Mesenchymal stem cell (in vitro differentiated cells and primary cell): ENCODE measurements around the gene RRBP1.

Experiments used
- DNase-seq: peaks from one replicate; pipeline ENCODE4 v3.0.0-alpha.2; 2013
- H2AFZ ChIP-seq: one replicate; pipeline ENCODE4 v1.6.1; 2013; ENCODE audit warnings: low read depth, mild to moderate bottlenecking, control low read depth, inconsistent platforms, low read length, moderate library complexity
- H2AK5ac ChIP-seq: 2 replicates; pipeline ENCODE4 v1.6.1; 2013; ENCODE audit warnings: low read length, moderate library complexity, mild to moderate bottlenecking, inconsistent platforms; ENCODE audit not compliant: severe bottlenecking
- H2BK120ac ChIP-seq: one replicate; pipeline ENCODE4 v1.6.1; 2013; ENCODE audit warnings: low read depth, mild to moderate bottlenecking, inconsistent platforms, low read length, moderate library complexity
- H2BK12ac ChIP-seq, 2 experiments: one replicate each; pipeline ENCODE4 v1.6.1; 2013; ENCODE audit warnings: inconsistent platforms in 2 of 2, low read length in 2 of 2, mild to moderate bottlenecking in 2 of 2, moderate library complexity in 2 of 2, control low read depth in 1 of 2
- H2BK15ac ChIP-seq: one replicate; pipeline ENCODE4 v1.6.1; 2013; ENCODE audit warnings: mild to moderate bottlenecking, low read depth, inconsistent platforms; ENCODE audit not compliant: poor library complexity, severe bottlenecking
- H2BK5ac ChIP-seq: 2 replicates; pipeline ENCODE4 v1.6.1; 2013; ENCODE audit warnings: low read depth, mild to moderate bottlenecking, low read length, control low read depth, inconsistent platforms; ENCODE audit not compliant: poor library complexity, severe bottlenecking
- H3K14ac ChIP-seq, 2 experiments: one replicate each; pipeline ENCODE4 v1.6.1; 2013; ENCODE audit warnings: inconsistent platforms in 2 of 2, low read length in 2 of 2, control low read depth in 1 of 2, mild to moderate bottlenecking in 1 of 2, moderate library complexity in 1 of 2
- H3K18ac ChIP-seq, 2 experiments: one replicate each; pipeline ENCODE4 v1.6.1; 2013; ENCODE audit warnings: inconsistent platforms in 2 of 2, low read length in 2 of 2, control low read depth in 1 of 2, low read depth in 1 of 2, mild to moderate bottlenecking in 1 of 2
- H3K23ac ChIP-seq, 2 experiments: one replicate each; pipeline ENCODE4 v1.6.1; 2013; ENCODE audit warnings: inconsistent platforms in 2 of 2, low read length in 2 of 2, mild to moderate bottlenecking in 2 of 2, moderate library complexity in 2 of 2, control low read depth in 1 of 2
- H3K27ac ChIP-seq: 2 replicates; pipeline ENCODE4 v1.5.1; 2013; ENCODE audit warnings: mild to moderate bottlenecking, moderate library complexity, low read length, control low read depth, inconsistent platforms; ENCODE audit not compliant: poor library complexity, severe bottlenecking
- H3K27me3 ChIP-seq, 2 experiments: 2 replicates each; pipeline versions ENCODE4 v1.6.1 to v1.7.0; 2013; ENCODE audit warnings: low read length in 2 of 2, mild to moderate bottlenecking in 2 of 2, moderate library complexity in 2 of 2, control low read depth in 1 of 2, inconsistent platforms in 1 of 2; ENCODE audit not compliant: control insufficient read depth in 1 of 2, insufficient read depth in 1 of 2
- H3K36me3 ChIP-seq, 2 experiments: 2 replicates each; pipeline versions ENCODE4 v1.6.1 to v1.7.0; 2013; ENCODE audit warnings: low read length in 2 of 2, control low read depth in 1 of 2, inconsistent platforms in 1 of 2, low read depth in 1 of 2, mild to moderate bottlenecking in 1 of 2; ENCODE audit not compliant: insufficient read depth in 2 of 2, control insufficient read depth in 1 of 2
- H3K4ac ChIP-seq, 2 experiments: one replicate each; pipeline ENCODE4 v1.6.1; 2013; ENCODE audit warnings: inconsistent platforms in 2 of 2, low read length in 2 of 2, mild to moderate bottlenecking in 2 of 2, moderate library complexity in 2 of 2, control low read depth in 1 of 2, low read depth in 1 of 2
- H3K4me1 ChIP-seq: 2 replicates; pipeline ENCODE4 v1.6.1; 2013; ENCODE audit warnings: low read depth, low read length, control low read depth; ENCODE audit not compliant: control insufficient read depth, insufficient read depth
- H3K4me2 ChIP-seq: 2 replicates; pipeline ENCODE4 v1.6.1; 2013; ENCODE audit warnings: low read length, mild to moderate bottlenecking, inconsistent platforms; ENCODE audit not compliant: poor library complexity, severe bottlenecking
- H3K4me3 ChIP-seq, 2 experiments: 2 replicates each; pipeline versions ENCODE4 v1.5.1 to v1.7.0; 2013; ENCODE audit warnings: low read length in 2 of 2, mild to moderate bottlenecking in 2 of 2, control low read depth in 1 of 2, low read depth in 1 of 2; ENCODE audit not compliant: insufficient read depth in 1 of 2
- H3K79me1 ChIP-seq: replicated peaks from 2 replicates; pipeline ENCODE4 v1.6.1; 2013; ENCODE audit warnings: mild to moderate bottlenecking, control low read depth, low read length, inconsistent platforms; ENCODE audit not compliant: poor library complexity, severe bottlenecking
- H3K9ac ChIP-seq: 2 replicates; pipeline ENCODE4 v1.7.0; 2013; ENCODE audit warnings: mild to moderate bottlenecking, low read length, moderate library complexity
- H3K9me3 ChIP-seq: 2 replicates; pipeline ENCODE4 v1.7.0; 2013; ENCODE audit warnings: mild to moderate bottlenecking, low read length; ENCODE audit not compliant: control insufficient read depth
- H4K8ac ChIP-seq: one replicate; pipeline ENCODE4 v1.6.1; 2013; ENCODE audit warnings: inconsistent platforms, mild to moderate bottlenecking, low read length, moderate library complexity
- H4K91ac ChIP-seq: one replicate; pipeline ENCODE4 v1.6.1; 2013; ENCODE audit warnings: mild to moderate bottlenecking, low read length, inconsistent platforms
- WGBS: methylation state at CpG from one replicate; pipeline ENCODE4 v1.1.7; 2013; ENCODE audit warnings: mixed read lengths; 5-methylcytosine and 5-hydroxymethylcytosine counted together

The RRBP1 gene

GRCh38 chr20:17671565-17671964 is 10.5 kb downstream of the RRBP1 start:
- Histone ChIP-seq H2BK15ac (no peak overlapping the region), H2AK5ac (no peak overlapping the region), H3K27ac (no peak overlapping the region), H3K36me3 (peaks cover 39 to 63% of the 10 kb centered on the region in 2 experiments), H3K4ac (no peak overlapping the region), H3K4me3 (no peak overlapping the region), H3K23ac (peak overlapping the region in 1 of 2 experiments; percentile 92), H2BK120ac (no peak overlapping the region), H3K27me3 (no peaks in the 10 kb centered on the region), H3K79me1 (peaks cover 3% of the 10 kb centered on the region), H3K14ac (no peak overlapping the region), H3K9me3 (no peaks in the 10 kb centered on the region), H3K4me1 (peaks cover 16% of the 10 kb centered on the region), H3K18ac (no peak overlapping the region), H2AFZ (no peak overlapping the region), H2BK5ac (no peak overlapping the region), H4K8ac (no peak overlapping the region), H3K9ac (no peak overlapping the region), H4K91ac (no peak overlapping the region), H2BK12ac (no peak overlapping the region), H3K4me2 (no peak overlapping the region)
- DNase-seq: no peak
- WGBS: 99% methylated on average over 4 of the region's 4 CpGs

GRCh38 chr20:17671011-17671410 is 11.0 kb downstream of the RRBP1 start:
- Histone ChIP-seq H4K91ac (no peak overlapping the region), H3K4me1 (peaks cover 16% of the 10 kb centered on the region), H3K9ac (no peak overlapping the region), H3K27ac (no peak overlapping the region), H3K4ac (no peak overlapping the region), H3K36me3 (peaks cover 33 to 59% of the 10 kb centered on the region in 2 experiments), H3K23ac (no peak overlapping the region), H3K79me1 (peaks cover 3% of the 10 kb centered on the region), H3K18ac (no peak overlapping the region), H2BK12ac (no peak overlapping the region), H3K9me3 (no peaks in the 10 kb centered on the region), H3K4me3 (no peak overlapping the region), H2AFZ (no peak overlapping the region), H3K14ac (no peak overlapping the region), H2BK5ac (no peak overlapping the region), H2BK120ac (no peak overlapping the region), H3K4me2 (no peak overlapping the region), H4K8ac (no peak overlapping the region), H3K27me3 (no peaks in the 10 kb centered on the region), H2BK15ac (no peak overlapping the region), H2AK5ac (no peak overlapping the region)
- WGBS: 95% methylated on average over 1 of the region's 1 CpG
- DNase-seq: no peak

GRCh38 chr20:17669306-17669931 is 12.6 kb downstream of the RRBP1 start:
- Histone ChIP-seq H2BK5ac (no peak overlapping the region), H2AK5ac (no peak overlapping the region), H3K36me3 (peaks cover 18 to 52% of the 10 kb centered on the region in 2 experiments), H4K8ac (no peak overlapping the region), H3K27me3 (no peaks in the 10 kb centered on the region), H3K4ac (no peak overlapping the region), H3K18ac (no peak overlapping the region), H3K4me3 (no peak overlapping the region), H2BK15ac (no peak overlapping the region), H3K4me1 (peaks cover 9% of the 10 kb centered on the region), H2BK12ac (no peak overlapping the region), H2BK120ac (no peak overlapping the region), H3K79me1 (peaks cover 3% of the 10 kb centered on the region), H3K4me2 (no peak overlapping the region), H3K14ac (no peak overlapping the region), H3K27ac (no peak overlapping the region), H3K9me3 (no peaks in the 10 kb centered on the region), H3K23ac (no peak overlapping the region), H3K9ac (peak overlapping the region; percentile 25), H2AFZ (no peak overlapping the region), H4K91ac (no peak overlapping the region)
- no peak for DNase-seq
- WGBS: 98% methylated on average over 12 of the region's 12 CpGs

GRCh38 chr20:17668432-17668831 is 13.6 kb downstream of the RRBP1 start:
- H3K79me1 ChIP-seq: peaks cover 3% of the 10 kb centered on the region
- H2BK15ac ChIP-seq: no peak overlapping the region
- no peak overlapping the region for H3K4ac ChIP-seq
- H3K9ac ChIP-seq: no peak overlapping the region
- no peak overlapping the region for H4K91ac ChIP-seq
- H3K23ac ChIP-seq: no peak overlapping the region
- no peak overlapping the region for H2BK12ac ChIP-seq
- H2BK5ac ChIP-seq: no peak overlapping the region
- no peaks in the 10 kb centered on the region for H3K27me3 ChIP-seq
- peaks cover 13% of the 10 kb centered on the region for H3K4me1 ChIP-seq
- H2BK120ac ChIP-seq: no peak overlapping the region
- no peaks in the 10 kb centered on the region for H3K9me3 ChIP-seq
- no peak overlapping the region for H2AFZ ChIP-seq
- no peak overlapping the region for H3K27ac ChIP-seq
- no peak overlapping the region for H4K8ac ChIP-seq
- peak overlapping the region; percentile 43 for H2AK5ac ChIP-seq
- H3K18ac ChIP-seq: no peak overlapping the region
- no peak overlapping the region for H3K4me2 ChIP-seq
- no peak for DNase-seq
- H3K4me3 ChIP-seq: no peak overlapping the region
- H3K14ac ChIP-seq: no peak overlapping the region
- 95% methylated on average over 2 of the region's 3 CpGs for WGBS
- peaks cover 18 to 52% of the 10 kb centered on the region in 2 experiments for H3K36me3 ChIP-seq
